Kidney epithelial cell (primary cell): Measurements from ENCODE around the gene BTG4. TPM values are rescaled to one million over a fixed set of nuclear protein-coding genes. Genes with fewer than 3 reads are reported as not detected.

Experiments used
- DNase-seq: peaks from one replicate; pipeline ENCODE4 v3.0.0-alpha.2; 2010; ENCODE audit warnings: low read depth
- H3K27me3 ChIP-seq: 2 replicates; pipeline ENCODE4 v1.6.0; 2011; ENCODE audit warnings: low read length; ENCODE audit not compliant: control insufficient read depth, insufficient read depth
- H3K36me3 ChIP-seq: 2 replicates; pipeline ENCODE4 v1.5.1; 2011; ENCODE audit warnings: low read length; ENCODE audit not compliant: control insufficient read depth, insufficient read depth
- H3K4me3 ChIP-seq: 2 replicates; pipeline ENCODE4 v1.5.1; 2011; ENCODE audit warnings: low read depth, mild to moderate bottlenecking, control low read depth, low read length
- CTCF ChIP-seq: IDR thresholded peaks from 2 replicates; pipeline ENCODE4 v1.5.1; 2011; ENCODE audit warnings: mild to moderate bottlenecking, moderate library complexity, low read length, control low read depth, inconsistent platforms; ENCODE audit not compliant: insufficient read depth, poor library complexity, severe bottlenecking
- total RNA-seq: library from RNA; depleted of rRNA; stranded (reverse); fragments of >200 nt; gene quantifications from 2 replicates; pipeline ENCODE4 v1.2.3, GENCODE V29; 2015

BTG4 gene
- total RNA-seq, 1 donor from 2014 or later = 0.08 TPM

- no peak for DNase-seq
- Histone ChIP-seq H3K4me3 (no peak overlapping the region), H3K27me3 (peaks cover 6% of the 10 kb centered on the region), H3K36me3 (no peaks in the 10 kb centered on the region)
- TF ChIP-seq CTCF = no peak
Observed at GRCh38 chr11:111461460-111462235, 50.5 kb downstream of the BTG4 start.

GRCh38 chr11:111460856-111461255, 51.3 kb downstream of the BTG4 start:
- no peak for DNase-seq
- Histone ChIP-seq H3K4me3 (no peak overlapping the region), H3K27me3 (peaks cover 6% of the 10 kb centered on the region), H3K36me3 (no peaks in the 10 kb centered on the region)
- TF ChIP-seq CTCF = no peak

GRCh38 chr11:111460340-111460739, 51.8 kb downstream of the BTG4 start:
- no peak for TF ChIP-seq CTCF

GRCh38 chr11:111459506-111460270, 52.5 kb downstream of the BTG4 start:
- Histone ChIP-seq H3K4me3 (no peak overlapping the region), H3K27me3 (peaks cover 8% of the 10 kb centered on the region), H3K36me3 (no peaks in the 10 kb centered on the region)
- no peak for TF ChIP-seq CTCF
- DNase-seq = no peak

More at GRCh38 chr11:111460340-111460739, 51.8 kb downstream of the BTG4 start:
- Histone ChIP-seq H3K4me3 (no peak overlapping the region), H3K27me3 (peaks cover 8% of the 10 kb centered on the region), H3K36me3 (no peaks in the 10 kb centered on the region)
- no peak for DNase-seq

GRCh38 chr11:111457731-111458368, 54.3 kb downstream of the BTG4 start:
- TF ChIP-seq CTCF = no peak

More at GRCh38 chr11:111457731-111458368, 54.3 kb downstream of the BTG4 start:
- Histone ChIP-seq H3K4me3 (no peak overlapping the region), H3K27me3 (peaks cover 10% of the 10 kb centered on the region), H3K36me3 (no peaks in the 10 kb centered on the region)
- no peak for DNase-seq
